Measurements from ENCODE around the gene CHD2.

The CHD2 gene

DNA sequence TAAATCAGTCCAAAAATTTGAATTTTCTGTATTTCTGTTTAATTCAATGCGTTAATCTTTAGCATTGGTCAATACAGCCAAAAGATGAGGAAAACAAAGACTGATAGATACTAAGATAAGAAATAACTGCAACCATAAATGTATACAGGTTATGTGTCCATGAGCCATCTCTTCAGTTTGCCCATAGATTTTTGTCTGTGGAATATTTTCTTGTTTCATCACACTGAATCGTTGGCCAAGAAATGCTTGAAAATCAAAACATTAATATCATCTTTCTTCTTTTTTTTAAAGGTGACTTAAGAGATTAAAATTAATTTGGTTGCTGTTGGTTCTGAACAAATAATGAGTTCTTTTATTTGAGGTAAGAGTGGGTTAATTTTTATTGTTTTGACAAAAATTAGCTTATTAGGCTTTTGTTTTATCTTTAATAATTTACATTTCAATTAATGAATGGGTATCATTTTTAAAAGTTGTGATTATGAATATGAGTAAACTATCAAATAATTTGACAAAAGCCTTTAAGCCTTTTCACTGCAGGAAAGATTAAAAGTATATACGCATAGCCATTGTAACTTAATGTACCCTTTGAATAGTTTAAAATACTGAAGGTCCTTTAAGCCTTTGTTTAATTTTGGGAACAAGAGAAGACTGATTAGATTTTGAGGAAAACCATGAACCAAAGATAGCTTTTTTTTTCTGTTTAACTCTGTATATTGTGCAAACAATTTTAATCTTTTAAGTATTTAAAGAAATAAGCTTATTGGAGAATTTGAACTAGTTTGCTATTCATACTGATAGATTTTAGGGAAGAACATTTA, 14.7 kb upstream of the CHD2 start:
- no peak for DNase-seq (ENCODE audit: low read depth in 2 of 2)

DNA sequence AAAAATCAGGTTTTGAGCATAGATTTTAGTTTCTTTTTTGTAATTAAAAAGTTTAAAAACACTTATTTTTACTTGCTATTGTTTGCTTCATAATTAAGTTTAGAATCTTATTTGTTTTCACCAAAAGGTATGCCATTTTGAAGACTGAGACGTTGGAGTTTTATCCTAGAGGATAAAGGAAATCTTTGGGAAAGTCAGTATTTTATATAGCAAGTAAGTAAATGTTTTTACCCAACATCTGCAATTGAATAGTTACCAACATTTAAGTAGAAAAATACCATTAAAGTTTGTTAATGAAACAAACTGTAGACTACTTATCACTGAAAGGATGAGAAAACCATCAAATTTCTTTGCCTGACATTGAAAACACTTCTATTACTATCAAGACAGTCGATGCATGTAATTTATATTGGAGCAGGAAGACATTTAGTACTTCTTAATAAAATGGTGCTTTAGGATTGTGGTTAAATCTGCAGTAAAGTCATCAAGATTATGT, 14.0 kb upstream of the CHD2 start:
- DNase-seq (ENCODE audit: low read depth in 2 of 2), result no peak

DNA sequence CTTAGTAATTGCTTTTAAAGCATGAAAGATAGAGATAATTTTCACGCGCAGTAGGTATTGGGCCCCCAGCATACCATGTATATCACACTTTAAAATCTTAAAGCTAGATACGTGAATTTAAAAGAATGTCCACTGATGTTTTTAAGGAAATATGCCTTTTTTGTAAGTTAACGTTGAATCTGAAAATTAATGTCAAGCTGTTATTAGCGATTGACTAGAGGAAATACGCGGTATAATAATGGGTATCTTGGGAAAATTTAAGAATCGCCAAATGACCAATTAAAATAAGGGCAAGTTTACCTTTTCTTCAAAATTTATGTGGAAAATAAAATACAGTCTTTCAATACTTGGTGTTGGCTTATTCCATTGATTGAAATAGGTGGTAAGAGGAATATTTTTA, 13.3 kb upstream of the CHD2 start:
- no peak for DNase-seq (ENCODE audit: low read depth in 2 of 2)

DNA sequence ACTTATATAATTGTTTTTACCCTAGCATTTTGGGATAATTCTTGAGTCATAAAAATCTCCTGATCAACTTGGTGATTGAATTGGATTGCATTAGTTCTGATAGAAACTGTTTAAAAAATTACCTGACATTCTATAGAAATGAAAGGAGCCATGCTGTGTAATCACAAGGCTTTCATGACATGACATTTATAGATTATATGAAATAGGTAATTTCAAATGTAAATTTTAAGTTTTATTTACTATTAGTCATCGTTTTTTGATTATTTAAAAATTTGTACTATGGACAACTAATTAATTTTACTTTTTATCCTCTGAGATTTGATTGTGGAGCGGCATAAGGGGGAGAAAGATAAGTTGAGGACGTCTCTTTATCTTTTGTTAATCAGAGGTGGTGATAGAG, 12.3 kb upstream of the CHD2 start:
- no peak for DNase-seq (ENCODE audit: low read depth in 2 of 2)

DNA sequence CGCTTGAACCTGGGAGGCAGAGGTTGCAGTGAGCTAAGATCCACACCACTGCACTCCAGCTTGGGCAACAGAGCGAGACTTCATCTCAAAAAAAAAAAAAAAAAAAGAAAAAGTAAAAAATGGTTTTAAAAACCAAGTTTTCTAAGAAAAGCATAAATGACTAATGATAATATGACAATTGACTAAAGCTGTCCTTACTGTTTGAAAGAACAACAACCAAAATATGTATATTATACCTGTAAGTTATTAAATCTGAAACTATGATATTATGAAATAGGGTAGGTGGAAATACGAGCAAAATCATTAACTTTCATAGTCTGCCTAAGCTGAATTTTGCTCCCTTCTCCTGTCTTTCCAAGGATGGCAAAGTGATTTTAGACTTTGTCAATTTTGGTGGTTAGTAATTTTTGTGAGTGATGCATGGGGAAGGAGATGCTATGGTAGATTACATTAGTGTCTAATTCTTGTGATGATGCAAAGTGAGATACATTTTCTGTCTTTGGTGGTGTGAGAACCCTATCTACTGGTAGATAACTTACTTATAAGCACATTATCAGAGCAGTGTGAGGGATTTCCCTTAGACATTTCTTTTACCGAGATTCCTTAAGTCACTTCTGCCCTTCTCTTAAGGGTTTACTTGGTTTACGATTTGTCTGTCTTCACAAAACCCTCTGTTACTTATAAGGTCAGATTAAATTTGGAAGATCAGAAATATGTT, 10.6 kb upstream of the CHD2 start:
- DNase-seq (ENCODE audit: low read depth in 2 of 2), result no peak

DNA sequence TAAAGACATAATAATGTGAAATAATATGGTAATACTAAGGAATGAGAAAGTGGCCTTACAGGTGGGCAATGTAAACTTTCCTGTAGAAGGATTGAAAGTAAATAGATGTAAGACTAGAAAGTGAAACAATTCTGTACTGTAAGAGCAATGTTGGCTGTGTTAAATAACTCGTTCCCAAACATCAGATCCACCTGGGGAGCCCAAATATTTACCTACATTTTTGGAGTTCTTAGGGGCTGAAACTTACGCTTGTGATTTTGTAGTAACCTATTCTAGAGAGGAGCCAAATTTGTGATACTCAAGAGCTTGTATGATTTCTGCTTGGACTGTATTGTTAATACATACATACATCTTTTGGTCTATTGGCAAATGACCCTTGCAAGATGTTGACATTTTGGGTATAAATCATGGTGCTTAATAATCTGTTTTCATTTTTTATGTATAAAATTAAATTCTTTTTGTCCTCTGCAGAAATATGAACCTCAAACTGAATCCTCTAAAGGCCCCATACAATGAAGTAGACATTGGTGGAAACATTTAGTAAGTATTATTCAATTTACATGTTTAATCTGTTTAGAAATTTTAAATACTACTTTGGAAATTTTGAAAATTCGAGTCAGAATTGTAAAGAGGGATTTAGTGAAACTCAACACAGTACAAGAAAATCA, 8.5 kb upstream of the CHD2 start:
- DNase-seq (ENCODE audit: low read depth in 2 of 2), result no peak

DNA sequence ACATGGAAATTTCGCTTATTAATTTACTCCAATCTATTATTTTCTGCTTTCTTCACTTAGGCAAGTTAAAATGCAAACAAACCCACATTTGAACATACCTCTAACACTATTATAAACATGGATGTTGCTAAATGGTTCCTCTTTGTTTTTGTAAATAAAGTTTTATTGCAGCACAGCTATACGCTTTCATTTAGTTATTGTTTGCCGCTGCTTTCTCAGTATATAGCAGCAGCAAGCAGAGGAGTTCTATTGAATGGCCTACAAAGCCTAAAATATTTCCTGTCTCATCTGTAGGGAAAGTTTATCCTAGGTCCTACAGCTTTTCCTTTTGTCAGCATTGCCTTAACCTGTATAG, 7.9 kb upstream of the CHD2 start:
- DNase-seq (ENCODE audit: low read depth in 2 of 2), result no peak

DNA sequence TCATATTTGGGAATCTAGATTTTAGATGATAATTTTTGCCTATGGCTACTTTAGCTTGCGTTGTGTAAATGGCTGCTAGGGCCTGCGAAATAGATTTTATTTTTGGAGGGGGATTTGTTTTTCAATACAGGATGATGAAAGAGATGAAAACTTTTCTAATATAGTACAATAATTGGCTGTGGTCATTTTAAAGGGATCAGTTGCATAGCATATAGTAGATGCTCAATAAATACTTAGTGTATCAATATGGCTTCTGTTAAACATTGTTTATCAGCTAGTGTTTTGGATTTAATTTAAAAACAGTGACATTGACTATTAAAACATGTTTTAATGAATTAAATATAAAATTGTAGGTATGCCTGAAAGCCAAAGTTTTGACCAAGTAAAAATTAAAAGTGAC, 6.9 kb upstream of the CHD2 start:
- no peak for DNase-seq (ENCODE audit: low read depth in 2 of 2)

DNA sequence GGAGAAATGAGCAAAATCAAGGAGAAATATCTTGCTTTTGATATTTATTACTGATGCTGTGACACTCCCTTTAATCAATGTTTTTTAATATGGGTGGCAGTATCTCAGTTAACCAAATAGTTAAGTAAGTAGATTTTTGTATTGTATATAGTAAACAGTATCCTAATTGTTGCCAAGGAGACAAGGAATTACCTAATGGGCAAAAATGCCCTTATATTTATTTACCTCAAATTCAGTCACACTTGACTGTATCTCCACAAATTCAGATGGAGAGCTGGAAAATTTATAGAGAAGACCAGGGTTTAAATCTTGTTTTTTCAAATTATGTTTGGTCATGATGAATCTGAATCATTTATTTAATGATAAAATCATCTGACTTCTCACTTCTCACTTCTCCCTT, 3.6 kb upstream of the CHD2 start:
- no peak for DNase-seq (ENCODE audit: low read depth in 2 of 2)

DNA sequence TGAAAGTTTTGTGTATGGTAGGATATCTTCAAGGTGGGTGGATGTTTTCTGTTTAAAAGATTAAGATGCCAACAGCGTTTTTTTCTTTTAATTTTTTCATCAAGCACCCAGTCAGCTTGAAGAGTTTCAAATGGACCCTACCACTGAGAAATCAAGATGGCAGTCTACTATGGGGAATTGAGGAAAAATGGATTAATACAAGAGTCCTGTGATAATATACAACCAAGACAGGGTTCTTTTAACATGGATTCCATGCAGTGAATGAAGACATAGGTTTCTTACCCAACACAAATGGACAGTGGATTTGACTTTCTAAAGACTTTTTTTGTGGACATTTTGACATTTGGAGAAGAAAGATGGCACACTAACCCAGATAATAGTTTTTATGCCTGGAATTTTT, 2.5 kb upstream of the CHD2 start:
- no peak for DNase-seq (ENCODE audit: low read depth in 2 of 2)

DNA sequence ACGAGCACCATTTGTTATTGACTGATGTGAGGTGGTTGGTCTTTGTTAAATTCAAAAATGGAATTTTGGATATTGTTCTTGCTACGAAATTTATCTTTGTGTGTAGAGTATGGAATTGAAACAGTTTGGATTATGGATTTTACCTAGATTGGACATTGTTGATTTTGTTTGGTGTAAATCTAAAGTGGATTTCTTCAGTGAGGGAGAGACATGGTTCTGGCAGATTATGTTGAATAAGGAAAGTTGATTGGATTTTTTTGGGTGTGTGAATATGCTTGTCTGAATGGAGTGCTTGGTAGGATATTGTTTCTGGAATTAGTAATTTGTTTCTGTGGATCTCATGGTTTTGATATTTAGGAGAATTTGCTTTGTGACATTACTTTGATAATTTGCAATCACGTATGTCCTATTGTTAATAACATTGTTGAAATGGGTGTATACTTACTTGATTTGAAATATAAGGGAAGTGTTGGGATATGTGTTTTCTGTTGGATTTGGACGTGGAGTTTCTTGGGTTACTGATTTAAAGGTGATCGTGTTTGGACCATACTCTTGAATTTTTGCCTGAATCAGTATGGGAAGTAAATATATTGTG, 1.0 kb upstream of the CHD2 start:
- no peak for DNase-seq (ENCODE audit: low read depth in 2 of 2)

DNA sequence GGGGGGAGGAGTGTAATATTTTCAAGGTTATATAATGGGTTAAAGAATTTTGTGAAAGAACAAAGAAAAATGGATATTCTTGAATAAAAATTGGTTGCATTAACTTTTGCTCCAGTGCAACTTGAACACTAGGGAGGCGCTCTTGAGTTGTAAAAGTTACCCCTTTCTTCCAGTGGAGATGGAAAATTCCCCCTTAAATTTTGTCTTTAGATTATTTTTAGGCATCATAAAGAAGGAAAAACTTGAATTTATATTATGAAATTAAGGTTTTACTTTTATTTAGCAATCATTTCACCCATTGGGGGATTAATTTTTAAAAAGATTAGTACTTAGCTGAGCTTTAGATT, 550 bp upstream of the CHD2 start:
- no peak for DNase-seq (ENCODE audit: low read depth in 2 of 2)

DNA sequence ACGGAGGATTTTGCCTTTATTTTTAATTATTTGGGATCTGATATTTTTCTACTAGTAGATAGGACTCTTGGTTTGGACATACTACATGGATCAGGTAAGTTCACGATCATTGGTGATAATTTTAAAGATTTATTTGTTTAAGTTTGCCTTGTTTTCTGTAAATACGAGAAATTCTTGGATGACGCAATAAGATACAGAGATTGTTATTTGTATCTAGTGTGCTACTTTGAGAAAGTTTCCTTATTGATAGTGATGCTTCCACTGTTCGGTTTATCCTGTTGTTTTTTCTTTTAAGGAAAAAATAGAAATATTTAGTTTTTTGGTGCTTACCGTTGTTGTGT, 577 bp downstream of the CHD2 start:
- DNase-seq (ENCODE audit: low read depth in 2 of 2), result no peak

DNA sequence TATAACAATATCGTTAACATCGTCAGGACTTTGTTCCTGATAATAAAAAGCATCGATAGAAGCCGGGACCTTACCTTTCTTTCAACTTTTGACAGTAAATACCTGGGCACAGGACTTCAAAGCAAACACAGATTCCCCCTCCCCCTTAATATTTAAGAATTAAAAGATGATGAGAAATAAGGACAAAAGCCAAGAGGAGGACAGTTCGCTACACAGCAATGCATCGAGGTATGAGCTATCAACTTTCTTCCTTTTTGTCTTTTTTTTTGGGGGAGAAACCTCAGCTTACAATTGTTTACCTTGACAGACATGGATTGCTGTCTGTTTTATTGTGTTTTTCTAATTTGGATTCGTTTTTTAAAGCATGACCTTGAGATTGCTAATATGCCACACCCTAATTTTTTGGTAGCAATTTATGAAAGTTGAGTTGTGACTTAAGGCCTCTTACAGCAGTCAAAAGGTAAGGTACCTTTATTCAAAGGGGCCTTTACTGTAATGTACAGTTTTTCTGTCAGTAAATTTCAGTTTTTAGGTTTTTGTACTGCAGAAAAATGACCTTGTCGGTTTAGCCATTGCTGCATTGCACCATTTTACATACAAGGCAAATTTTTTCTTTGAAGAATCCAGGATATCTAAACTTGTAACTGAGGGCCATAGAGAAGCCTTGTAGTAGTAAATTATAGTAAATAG, 1.1 kb downstream of the CHD2 start:
- DNase-seq (ENCODE audit: low read depth in 2 of 2), result no peak

DNA sequence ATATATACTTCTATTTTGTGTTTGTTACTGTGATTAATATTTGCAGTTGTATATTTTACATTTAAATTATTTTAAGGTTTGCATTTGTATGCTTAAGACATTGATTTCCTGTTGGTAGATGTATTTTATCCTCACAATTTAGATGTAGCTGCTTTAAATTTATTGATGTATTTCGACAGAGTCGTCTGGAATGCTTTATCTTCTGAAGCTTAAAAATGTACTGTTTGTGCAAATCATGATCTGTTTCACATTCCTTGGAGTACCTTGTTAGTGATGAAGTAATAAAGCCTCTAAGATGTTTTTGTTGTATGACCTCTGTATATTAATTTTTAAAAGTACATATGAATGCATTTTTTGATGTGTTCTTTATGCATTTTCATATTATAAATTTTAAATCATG, 1.9 kb downstream of the CHD2 start:
- no peak for DNase-seq (ENCODE audit: low read depth in 2 of 2)

DNA sequence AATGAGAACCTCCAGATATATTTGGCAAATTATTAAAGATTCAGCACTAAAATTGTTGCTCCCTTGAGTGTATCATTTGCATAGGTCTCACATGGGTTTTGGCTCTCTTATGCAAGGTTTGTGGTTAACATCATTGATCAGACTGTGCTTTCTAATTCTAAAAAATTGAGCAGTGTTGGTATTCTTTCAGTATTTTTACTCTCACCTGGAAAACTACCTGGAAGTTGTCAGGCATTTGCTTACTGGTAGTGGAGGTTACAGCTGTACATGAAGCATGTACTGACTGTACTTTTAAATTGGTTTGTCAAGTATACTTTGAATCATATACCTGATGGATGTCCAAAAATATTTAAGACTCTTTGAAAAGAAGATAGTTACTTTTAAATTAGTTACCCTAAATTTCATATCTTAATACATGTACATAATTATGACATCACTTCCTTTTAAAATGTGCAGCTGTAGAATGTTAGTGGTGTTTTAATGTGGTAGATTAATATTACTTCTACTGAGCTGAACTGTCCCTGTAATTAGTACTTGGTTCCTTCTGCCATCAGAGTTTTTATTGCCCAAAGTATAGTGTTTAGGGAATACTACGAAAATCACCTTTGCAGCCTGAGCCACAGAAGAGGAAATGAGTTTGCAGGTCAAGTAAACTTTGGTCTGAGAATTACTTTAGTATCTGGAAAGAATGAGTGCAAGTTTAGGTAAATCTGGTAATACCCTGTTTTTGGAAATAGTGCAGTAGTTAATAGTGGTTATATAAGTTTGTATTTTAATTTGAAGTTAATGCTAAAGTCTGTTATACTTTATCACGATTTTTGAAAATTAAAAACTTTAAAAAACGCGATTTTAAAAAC, 2.8 kb downstream of the CHD2 start:
- no peak for DNase-seq (ENCODE audit: low read depth in 2 of 2)

DNA sequence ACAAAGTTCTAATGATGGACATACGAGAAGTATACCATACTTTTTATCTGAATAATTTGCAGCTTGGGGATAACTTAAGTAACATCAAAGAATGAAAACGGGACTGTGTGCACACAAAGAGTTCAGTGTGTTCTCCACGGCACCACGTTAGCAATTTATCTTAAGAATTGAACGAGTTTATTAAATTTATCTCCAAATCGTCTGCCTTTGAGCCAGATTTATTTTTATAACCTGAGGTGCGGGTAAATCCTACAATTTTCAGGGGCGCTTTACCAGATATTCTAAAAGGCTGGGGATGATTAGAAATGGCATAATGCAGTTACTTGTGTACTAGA, 3.5 kb downstream of the CHD2 start:
- no peak for DNase-seq (ENCODE audit: low read depth in 2 of 2)

DNA sequence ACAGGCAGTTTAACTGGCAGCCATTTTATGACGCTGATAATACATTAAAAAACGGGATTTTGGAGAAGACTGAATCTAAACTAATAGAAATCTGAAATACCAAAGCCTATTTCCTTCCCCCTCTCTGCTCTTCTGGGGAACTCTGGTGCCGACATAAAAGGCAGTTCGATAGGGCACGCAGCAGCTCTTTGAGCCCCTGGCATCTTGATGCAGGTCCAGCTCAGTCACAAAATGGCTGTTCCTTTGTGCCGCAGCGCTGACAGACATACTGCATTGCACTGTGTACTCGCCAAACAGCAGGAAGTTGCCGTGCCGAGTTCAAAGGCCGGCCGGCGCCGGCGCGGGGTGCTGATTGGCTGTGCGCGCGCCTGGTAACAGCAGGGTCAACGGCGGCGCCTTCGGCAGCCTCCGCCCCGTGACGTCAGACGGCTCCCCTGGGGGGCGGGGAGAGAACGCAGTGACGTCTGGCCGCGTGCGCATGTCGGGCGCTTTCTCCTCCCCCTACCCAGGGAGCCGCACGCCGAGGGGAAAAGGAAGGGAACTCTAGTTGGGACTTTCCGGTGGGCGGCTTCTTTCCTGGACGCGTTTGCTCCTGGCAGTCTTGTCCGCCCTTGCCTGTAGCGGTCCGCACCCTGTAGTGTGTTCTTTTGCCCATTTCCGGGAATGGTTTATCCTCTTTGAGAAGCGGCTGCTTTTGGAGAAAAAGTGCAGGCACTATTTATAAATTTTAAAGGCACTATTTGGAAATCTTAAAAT, 4.0 kb downstream of the CHD2 start:
- DNase-seq (ENCODE audit: low read depth in 2 of 2), result peak; percentile 95 to 98

DNA sequence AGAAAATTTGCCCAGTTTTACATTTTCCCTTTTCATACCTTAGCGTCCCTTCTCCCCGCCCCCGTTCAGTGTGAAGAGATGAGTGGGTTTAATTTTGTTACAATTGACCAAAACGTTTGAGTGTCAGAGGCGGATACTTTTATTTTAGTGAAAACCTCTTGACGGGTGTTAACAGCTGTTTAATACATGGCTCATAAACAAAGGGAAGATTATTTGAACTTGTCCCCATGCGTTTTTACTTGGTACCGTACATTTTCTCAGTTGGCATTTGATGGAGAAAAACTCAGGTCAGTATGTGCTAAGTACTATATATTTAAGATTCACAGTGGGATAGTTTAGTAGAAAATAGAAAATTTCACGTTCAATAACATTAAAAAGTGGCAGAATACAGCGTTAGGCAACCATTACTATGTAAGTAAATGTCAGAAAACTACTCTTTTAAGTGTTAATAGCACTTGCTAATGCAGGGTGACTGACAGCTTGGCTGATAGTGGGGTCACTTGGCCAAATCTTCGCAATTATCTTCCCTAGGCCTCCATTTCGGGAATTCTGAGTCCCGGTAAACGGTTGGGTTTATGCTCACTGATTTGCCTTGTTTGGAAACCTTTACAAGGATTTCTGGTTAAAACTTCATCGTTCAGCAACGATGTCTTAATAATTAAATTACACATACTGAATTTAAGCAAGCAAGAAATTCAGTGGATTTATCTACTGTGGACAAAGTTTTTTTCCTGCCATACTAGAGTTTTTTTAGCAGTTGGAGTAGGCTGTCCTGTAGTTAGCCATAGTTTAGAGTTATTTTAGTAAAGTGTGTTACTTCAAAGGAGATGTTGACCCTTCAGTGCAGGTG, 4.8 kb downstream of the CHD2 start:
- no peak for DNase-seq (ENCODE audit: low read depth in 2 of 2)

DNA sequence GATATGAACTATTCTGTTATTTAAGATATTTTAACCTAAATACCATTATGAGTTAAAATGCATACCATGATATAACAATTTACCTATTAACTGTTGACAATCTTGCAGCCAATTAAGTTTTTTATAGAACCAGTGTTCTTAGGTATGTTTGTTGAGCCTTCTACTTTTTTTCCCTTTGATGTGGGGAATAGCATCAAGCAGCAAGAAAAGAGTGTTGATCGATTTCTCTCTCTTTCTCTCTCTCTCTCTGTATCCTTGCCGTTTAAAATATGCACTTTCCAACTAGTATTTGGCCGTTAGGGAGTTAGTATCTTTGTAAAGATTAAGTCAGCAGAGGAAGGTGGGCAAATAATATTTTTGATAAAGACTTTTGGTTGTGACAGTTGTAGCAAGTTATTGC, 5.9 kb downstream of the CHD2 start:
- no peak for DNase-seq (ENCODE audit: low read depth in 2 of 2)
